Lung (tissue), 12 donors: ENCODE data around the gene CNTNAP5. TPM values are rescaled to one million over a fixed set of nuclear protein-coding genes. Genes with fewer than 3 reads are reported as not detected.

Experiments used
- ATAC-seq: fragments of 200-7000 bp; cut with Tn5 transposase; one replicate; pipeline ENCODE4 v1.9.1; 2020; ENCODE audit warnings: moderate number of reproducible peaks; ENCODE audit not compliant: insufficient read depth, low FRiP score
- DNase-seq, 3 donors: peaks; one replicate each; pipeline ENCODE4 v3.0.0-alpha.2; 2013 to 2017
- H3K27ac ChIP-seq, 2 donors: one replicate each; pipeline ENCODE4 v1.5.1; 2013; ENCODE audit warnings: mild to moderate bottlenecking in 2 of 2, moderate library complexity in 2 of 2, control low read depth in 1 of 2, inconsistent platforms in 1 of 2, low read depth in 1 of 2, low read length in 1 of 2
- H3K27me3 ChIP-seq, 3 donors: one replicate each; pipeline ENCODE4 v1.5.1; 2013; ENCODE audit warnings: low read length in 2 of 3; ENCODE audit not compliant: control insufficient read depth in 3 of 3, insufficient read depth in 3 of 3
- H3K36me3 ChIP-seq, 4 donors: one replicate each; pipeline ENCODE4 v1.5.1; 2013; ENCODE audit warnings: low read length in 4 of 4, mild to moderate bottlenecking in 1 of 4, moderate library complexity in 1 of 4; ENCODE audit not compliant: control insufficient read depth in 4 of 4, insufficient read depth in 4 of 4
- H3K4me1 ChIP-seq, 5 donors: one replicate each; pipeline ENCODE4 v1.5.1; 2013; ENCODE audit warnings: low read length in 5 of 5, mild to moderate bottlenecking in 2 of 5, moderate library complexity in 1 of 5; ENCODE audit not compliant: control insufficient read depth in 5 of 5, insufficient read depth in 5 of 5
- H3K4me3 ChIP-seq: one replicate; pipeline ENCODE4 v1.5.1; 2013; ENCODE audit warnings: mild to moderate bottlenecking, control low read depth, moderate library complexity
- H3K9ac ChIP-seq, 2 donors: one replicate each; pipeline ENCODE4 v1.5.1; 2013; ENCODE audit warnings: low read length in 2 of 2, control low read depth in 1 of 2; ENCODE audit not compliant: insufficient read depth in 1 of 2
- H3K9me3 ChIP-seq, 4 donors: one replicate each; pipeline ENCODE4 v1.5.1; 2013; ENCODE audit warnings: low read length in 3 of 4, mild to moderate bottlenecking in 1 of 4, moderate library complexity in 1 of 4; ENCODE audit not compliant: control insufficient read depth in 4 of 4, insufficient read depth in 3 of 4
- WGBS, 2 donors: extraction: QIAGEN DNeasy Blood & Tissue Kit; methylation state at CpG; one replicate each; pipeline ENCODE4 v1.1.7; 2013; 5-methylcytosine and 5-hydroxymethylcytosine counted together
- polyA plus RNA-seq, 2 donors: library from polyadenylated mRNA; stranded (reverse); fragments of 200-250 nt; gene quantifications; one replicate each; pipeline ENCODE4 v1.2.1, GENCODE V29; 2013
- total RNA-seq, 2 donors: library from RNA; depleted of rRNA in 1 of 2; stranded (reverse); fragments of >200 nt in 1 of 2; gene quantifications; one replicate each; pipeline ENCODE4 v1.2.1, GENCODE V29; 2014 to 2021
- TF ChIP-seq, protein P1 (sequence below): IDR thresholded peaks from 2 replicates; pipeline ENCODE4 v1.5.1; 2012; ENCODE audit warnings: mild to moderate bottlenecking; ENCODE audit errors: control extremely low read depth, extremely low read depth
- donor health status: control.
- donor health status: control.
- donor health status: Bipolar disorder and iron deficiency.
- donor health status: healthy.
- donor health status: DM: yes; HTN: yes; CAD: no.

CNTNAP5 gene
- total and polyA plus RNA-seq, 4 donors: 0.03 to 0.06 TPM; not detected in 2

DNA sequence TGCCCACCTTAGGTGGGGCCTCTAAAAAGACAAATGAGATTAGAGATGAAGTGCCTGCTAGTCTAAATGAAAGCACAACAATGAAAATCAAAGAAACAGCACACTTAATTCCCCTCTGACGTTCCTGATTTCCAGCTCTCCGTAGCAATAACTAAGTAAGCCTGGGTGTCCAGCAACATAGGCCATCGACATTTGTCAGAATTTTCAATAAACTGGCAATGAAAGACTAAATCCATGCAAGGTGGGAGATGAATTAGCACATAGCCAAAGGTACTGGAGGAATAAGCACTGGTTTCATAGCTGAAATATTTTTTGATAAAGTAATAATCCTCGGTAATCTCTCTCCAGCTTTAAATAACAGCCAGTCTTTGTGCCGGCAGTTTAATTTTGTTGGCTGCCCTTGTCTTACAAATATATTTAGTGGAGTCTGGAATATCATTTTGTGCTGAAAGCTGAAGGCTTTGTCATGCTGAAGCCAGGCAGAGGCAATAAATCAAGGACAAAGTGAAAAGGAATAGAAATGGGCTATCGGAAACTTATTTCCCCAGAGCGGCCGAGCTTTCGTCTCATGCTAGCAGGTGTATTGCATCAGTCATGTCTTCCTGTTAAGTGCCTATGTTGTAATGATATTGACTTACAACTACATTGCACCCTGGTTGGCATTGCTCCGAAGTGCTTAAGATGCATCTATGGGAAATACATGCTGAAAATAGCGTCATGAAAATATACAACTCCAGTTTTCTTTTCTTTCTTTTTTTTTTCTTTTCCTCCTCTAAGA is 790.1 kb downstream of the CNTNAP5 start:
- DNase-seq: no peak
- ATAC-seq: no peak
- H3K9ac ChIP-seq: no peak overlapping the region
- no peaks in the 10 kb centered on the region for H3K27me3 ChIP-seq
- no peaks in the 10 kb centered on the region for H3K36me3 ChIP-seq
- H3K4me1 ChIP-seq: no peaks in the 10 kb centered on the region
- no peak overlapping the region for H3K4me3 ChIP-seq
- no peaks in the 10 kb centered on the region for H3K9me3 ChIP-seq
- 65 to 75% methylated on average over 11 of the region's 11 CpGs for whole genome bisulfite sequencing, 2 donors
- H3K27ac ChIP-seq: no peak overlapping the region
- TF ChIP-seq, protein P1, sequence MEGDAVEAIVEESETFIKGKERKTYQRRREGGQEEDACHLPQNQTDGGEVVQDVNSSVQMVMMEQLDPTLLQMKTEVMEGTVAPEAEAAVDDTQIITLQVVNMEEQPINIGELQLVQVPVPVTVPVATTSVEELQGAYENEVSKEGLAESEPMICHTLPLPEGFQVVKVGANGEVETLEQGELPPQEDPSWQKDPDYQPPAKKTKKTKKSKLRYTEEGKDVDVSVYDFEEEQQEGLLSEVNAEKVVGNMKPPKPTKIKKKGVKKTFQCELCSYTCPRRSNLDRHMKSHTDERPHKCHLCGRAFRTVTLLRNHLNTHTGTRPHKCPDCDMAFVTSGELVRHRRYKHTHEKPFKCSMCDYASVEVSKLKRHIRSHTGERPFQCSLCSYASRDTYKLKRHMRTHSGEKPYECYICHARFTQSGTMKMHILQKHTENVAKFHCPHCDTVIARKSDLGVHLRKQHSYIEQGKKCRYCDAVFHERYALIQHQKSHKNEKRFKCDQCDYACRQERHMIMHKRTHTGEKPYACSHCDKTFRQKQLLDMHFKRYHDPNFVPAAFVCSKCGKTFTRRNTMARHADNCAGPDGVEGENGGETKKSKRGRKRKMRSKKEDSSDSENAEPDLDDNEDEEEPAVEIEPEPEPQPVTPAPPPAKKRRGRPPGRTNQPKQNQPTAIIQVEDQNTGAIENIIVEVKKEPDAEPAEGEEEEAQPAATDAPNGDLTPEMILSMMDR: no peak

- ATAC-seq: no peak
- Histone ChIP-seq H3K27me3 (no peaks in the 10 kb centered on the region), H3K9ac (no peak overlapping the region), H3K4me3 (no peak overlapping the region), H3K4me1 (no peaks in the 10 kb centered on the region), H3K36me3 (no peaks in the 10 kb centered on the region), H3K27ac (no peak overlapping the region), H3K9me3 (no peaks in the 10 kb centered on the region)
- 69 to 82% methylated on average over 3 of the region's 3 CpGs for WGBS, 2 donors
- DNase-seq: no peak
- TF ChIP-seq, protein P1: no peak
These were observed 790.9 kb downstream of the CNTNAP5 start for GRCh38 chr2:124816007-124816406.

DNA sequence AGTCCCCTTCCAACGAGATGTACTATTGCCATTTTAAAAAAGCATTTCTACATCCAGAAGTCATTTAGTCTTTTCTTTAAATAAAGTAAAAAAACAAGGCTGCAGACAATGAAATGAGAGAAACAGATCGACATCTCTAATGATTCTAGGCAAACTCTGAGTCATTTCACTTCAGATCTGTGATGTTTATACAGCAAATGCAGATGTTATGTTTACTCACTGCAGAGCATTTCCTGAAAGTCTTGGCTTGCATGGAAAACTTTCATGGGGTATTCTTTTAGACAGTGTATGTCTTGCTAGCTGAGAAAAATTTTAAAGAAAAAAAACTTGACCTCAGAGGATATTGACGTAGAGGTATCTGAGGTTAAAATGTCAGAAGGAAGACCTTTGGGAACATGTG is 797.4 kb downstream of the CNTNAP5 start:
- WGBS, 2 donors: 62 to 77% methylated on average over 3 of the region's 3 CpGs
- H3K4me3 ChIP-seq: no peak overlapping the region
- DNase-seq: peak in 2 of 3 donors; percentile 57 to 78
- TF ChIP-seq, protein P1: no peak
- H3K9ac ChIP-seq: no peak overlapping the region
- H3K36me3 ChIP-seq: no peaks in the 10 kb centered on the region
- H3K27me3 ChIP-seq: no peaks in the 10 kb centered on the region
- peaks cover 0 to 6% (median 0%) of the 10 kb centered on the region in 5 donors for H3K4me1 ChIP-seq
- no peak overlapping the region for H3K27ac ChIP-seq
- no peak for ATAC-seq
- H3K9me3 ChIP-seq: no peaks in the 10 kb centered on the region

- Histone ChIP-seq H3K27me3 (no peaks in the 10 kb centered on the region), H3K36me3 (no peaks in the 10 kb centered on the region), H3K27ac (no peak overlapping the region), H3K9ac (no peak overlapping the region), H3K9me3 (no peaks in the 10 kb centered on the region), H3K4me3 (no peak overlapping the region), H3K4me1 (peaks cover 0 to 6% (median 0%) of the 10 kb centered on the region in 5 donors)
- DNase-seq (no peak), ATAC-seq (no peak)
- 65 to 80% methylated on average over 2 of the region's 2 CpGs for WGBS, 2 donors
- TF ChIP-seq, protein P1: no peak
These were observed 799.4 kb downstream of the CNTNAP5 start for GRCh38 chr2:124824441-124824840.
